ENCODE results near the gene CCDC149. TPM values are rescaled to one million over a fixed set of nuclear protein-coding genes. Genes with fewer than 3 reads are reported as not detected.

CCDC149 gene
- total RNA-seq, 1 experiment from 2014 or later: 3.6 TPM

DNA sequence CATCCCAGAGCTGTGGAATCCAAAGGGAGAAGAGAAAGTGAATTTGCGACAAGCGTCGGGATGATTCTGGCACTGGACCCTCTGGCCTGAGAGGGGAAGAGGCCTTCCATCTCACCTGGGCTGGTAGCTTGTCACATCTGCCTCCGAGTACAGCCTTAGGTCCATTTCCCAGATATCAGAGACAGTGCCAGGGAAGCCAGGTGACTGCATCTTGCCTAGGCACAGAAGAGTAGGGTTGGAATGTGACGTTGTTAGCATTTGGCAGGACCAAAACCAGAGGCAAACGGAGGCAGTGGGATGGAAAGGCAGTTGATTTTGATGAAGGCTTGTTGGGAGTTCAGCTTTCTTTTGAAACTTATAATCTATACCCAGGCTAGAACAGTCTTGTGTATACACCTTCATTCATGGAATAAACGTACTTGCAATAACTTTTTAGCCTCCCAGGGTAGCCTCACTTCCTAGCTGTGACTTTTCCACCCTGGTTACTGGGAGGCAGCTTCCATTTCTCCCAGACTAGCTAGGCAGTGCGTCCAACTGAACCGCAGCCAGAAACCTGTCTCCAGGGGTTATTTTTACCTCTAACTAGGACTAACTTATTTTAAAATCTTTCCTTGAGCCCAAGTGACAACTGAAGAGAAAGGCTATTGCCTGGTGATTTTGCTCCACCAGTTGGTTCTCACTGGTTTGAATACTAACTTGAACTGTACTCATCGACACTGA lies 111.5 kb downstream of the CCDC149 start:
- TF ChIP-seq SIN3A (IDR thresholded peaks at IDR 0.05; ENCODE audit: borderline replicate concordance, insufficient read depth, low read depth, low read length): no peak
- TF ChIP-seq, protein P1, sequence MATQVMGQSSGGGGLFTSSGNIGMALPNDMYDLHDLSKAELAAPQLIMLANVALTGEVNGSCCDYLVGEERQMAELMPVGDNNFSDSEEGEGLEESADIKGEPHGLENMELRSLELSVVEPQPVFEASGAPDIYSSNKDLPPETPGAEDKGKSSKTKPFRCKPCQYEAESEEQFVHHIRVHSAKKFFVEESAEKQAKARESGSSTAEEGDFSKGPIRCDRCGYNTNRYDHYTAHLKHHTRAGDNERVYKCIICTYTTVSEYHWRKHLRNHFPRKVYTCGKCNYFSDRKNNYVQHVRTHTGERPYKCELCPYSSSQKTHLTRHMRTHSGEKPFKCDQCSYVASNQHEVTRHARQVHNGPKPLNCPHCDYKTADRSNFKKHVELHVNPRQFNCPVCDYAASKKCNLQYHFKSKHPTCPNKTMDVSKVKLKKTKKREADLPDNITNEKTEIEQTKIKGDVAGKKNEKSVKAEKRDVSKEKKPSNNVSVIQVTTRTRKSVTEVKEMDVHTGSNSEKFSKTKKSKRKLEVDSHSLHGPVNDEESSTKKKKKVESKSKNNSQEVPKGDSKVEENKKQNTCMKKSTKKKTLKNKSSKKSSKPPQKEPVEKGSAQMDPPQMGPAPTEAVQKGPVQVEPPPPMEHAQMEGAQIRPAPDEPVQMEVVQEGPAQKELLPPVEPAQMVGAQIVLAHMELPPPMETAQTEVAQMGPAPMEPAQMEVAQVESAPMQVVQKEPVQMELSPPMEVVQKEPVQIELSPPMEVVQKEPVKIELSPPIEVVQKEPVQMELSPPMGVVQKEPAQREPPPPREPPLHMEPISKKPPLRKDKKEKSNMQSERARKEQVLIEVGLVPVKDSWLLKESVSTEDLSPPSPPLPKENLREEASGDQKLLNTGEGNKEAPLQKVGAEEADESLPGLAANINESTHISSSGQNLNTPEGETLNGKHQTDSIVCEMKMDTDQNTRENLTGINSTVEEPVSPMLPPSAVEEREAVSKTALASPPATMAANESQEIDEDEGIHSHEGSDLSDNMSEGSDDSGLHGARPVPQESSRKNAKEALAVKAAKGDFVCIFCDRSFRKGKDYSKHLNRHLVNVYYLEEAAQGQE (IDR thresholded peaks at IDR 0.05; ENCODE audit: insufficient read depth in 1 of 2, low read depth in 2 of 2, low read length in 1 of 2): no peak
- TF ChIP-seq TCF7L2 (IDR thresholded peaks at IDR 0.05; ENCODE audit: low read depth, low read length): no peak
- ChIA-PET POLR2A (no interaction called here), CTCF (no interaction called here)
- DNase-seq (ENCODE audit: low read depth, low spot score): no peak
- Histone ChIP-seq H3K36me3 (ENCODE audit: control insufficient read depth, insufficient read depth, low read length) (no peaks in the 10 kb centered on the region), H3K4me1 (ENCODE audit: control insufficient read depth, insufficient read depth, low read length) (no peaks in the 10 kb centered on the region), H3K4me3 (ENCODE audit: low read depth in 2 of 2, low read length in 2 of 2) (no peak overlapping the region), H3K27ac (ENCODE audit: low read length) (no peak overlapping the region), H3K9me3 (ENCODE audit: control insufficient read depth, insufficient read depth, low read depth, low read length) (no peaks in the 10 kb centered on the region), H3K27me3 (ENCODE audit: control insufficient read depth, insufficient read depth, low read length) (no peaks in the 10 kb centered on the region)
- no peak for ATAC-seq
- in situ Hi-C loops (cut with HindIII; ENCODE audit: low pct_unique_long_range_greater_than_20kb, low sequenced_read_pairs) (no loop called here), intact Hi-C loops (cut with micrococcal nuclease; ENCODE audit: unreplicated experiment) (no loop called here)
- no TSS peak for BruUV-seq (replicated peaks)

DNA sequence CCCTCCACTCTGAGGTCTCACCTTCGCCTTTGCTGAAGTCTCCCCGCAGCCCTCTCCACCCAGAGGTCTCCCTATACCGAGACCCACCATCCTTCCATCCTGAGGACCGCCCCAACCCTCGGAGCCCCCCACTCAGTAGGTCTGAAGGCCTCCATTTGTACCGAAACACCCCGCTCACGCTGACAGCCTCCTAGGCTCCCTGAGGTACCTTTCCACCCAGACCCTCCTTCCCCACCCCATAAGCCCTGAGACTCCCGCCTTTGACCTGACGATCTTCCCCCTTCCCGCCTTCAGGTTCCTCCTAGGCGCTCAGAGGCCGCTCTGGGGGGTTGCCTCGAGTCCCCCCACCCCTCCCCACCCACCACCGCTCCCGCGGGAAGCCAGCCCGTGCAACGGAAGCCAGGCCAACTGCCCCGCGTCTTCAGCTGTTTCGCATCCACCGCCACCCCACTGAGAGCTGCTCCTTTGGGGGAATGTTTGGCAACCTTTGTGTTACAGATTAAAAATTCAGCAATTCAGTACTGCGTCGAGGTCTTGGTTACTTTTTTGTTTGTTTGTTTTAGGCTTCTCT lies 112.4 kb downstream of the CCDC149 start:
- BruUV-seq (replicated peaks): no TSS peak
- no peaks in the 10 kb centered on the region for H3K4me1 ChIP-seq (ENCODE audit: control insufficient read depth, insufficient read depth, low read length)
- DNase-seq (ENCODE audit: low read depth, low spot score): no peak
- no peaks in the 10 kb centered on the region for H3K9me3 ChIP-seq (ENCODE audit: control insufficient read depth, insufficient read depth, low read depth, low read length)
- TF ChIP-seq TCF7L2 (IDR thresholded peaks at IDR 0.05; ENCODE audit: low read depth, low read length) (no peak), POLR2AphosphoS5 (IDR thresholded peaks at IDR 0.05; ENCODE audit: low read depth, low read length) (no peak), SIN3A (IDR thresholded peaks at IDR 0.05; ENCODE audit: borderline replicate concordance, insufficient read depth, low read depth, low read length) (no peak)
- TF ChIP-seq, protein P2, sequence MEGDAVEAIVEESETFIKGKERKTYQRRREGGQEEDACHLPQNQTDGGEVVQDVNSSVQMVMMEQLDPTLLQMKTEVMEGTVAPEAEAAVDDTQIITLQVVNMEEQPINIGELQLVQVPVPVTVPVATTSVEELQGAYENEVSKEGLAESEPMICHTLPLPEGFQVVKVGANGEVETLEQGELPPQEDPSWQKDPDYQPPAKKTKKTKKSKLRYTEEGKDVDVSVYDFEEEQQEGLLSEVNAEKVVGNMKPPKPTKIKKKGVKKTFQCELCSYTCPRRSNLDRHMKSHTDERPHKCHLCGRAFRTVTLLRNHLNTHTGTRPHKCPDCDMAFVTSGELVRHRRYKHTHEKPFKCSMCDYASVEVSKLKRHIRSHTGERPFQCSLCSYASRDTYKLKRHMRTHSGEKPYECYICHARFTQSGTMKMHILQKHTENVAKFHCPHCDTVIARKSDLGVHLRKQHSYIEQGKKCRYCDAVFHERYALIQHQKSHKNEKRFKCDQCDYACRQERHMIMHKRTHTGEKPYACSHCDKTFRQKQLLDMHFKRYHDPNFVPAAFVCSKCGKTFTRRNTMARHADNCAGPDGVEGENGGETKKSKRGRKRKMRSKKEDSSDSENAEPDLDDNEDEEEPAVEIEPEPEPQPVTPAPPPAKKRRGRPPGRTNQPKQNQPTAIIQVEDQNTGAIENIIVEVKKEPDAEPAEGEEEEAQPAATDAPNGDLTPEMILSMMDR (IDR thresholded peaks at IDR 0.05): no peak
- TF ChIP-seq, protein P1 (IDR thresholded peaks at IDR 0.05; ENCODE audit: insufficient read depth in 1 of 2, low read depth in 2 of 2, low read length in 1 of 2): no peak
- H3K27me3 ChIP-seq (ENCODE audit: control insufficient read depth, insufficient read depth, low read length): no peaks in the 10 kb centered on the region
- H3K27ac ChIP-seq (ENCODE audit: low read length): no peak overlapping the region
- no peak for ATAC-seq
- ChIA-PET CTCF (no interaction called here), POLR2A (no interaction called here)
- no peak overlapping the region for H3K4me3 ChIP-seq (ENCODE audit: low read depth in 2 of 2, low read length in 2 of 2)
- intact Hi-C loops (cut with micrococcal nuclease; ENCODE audit: unreplicated experiment): no loop called here
- no peaks in the 10 kb centered on the region for H3K36me3 ChIP-seq (ENCODE audit: control insufficient read depth, insufficient read depth, low read length)
- in situ Hi-C loops (cut with HindIII; ENCODE audit: low pct_unique_long_range_greater_than_20kb, low sequenced_read_pairs): no loop called here

All from Panc1 (cell line).